Cardiac muscle cell (in vitro differentiated cells and primary cell): ENCODE results near the gene DMRTA2. TPM values are rescaled to one million over a fixed set of nuclear protein-coding genes. Genes with fewer than 3 reads are reported as not detected.

Experiments used
- DNase-seq, 2 donors: peaks; one replicate each; pipeline versions ENCODE4 v3.0.0 to v3.0.0-alpha.2; 2010 to 2017; ENCODE audit warnings: low read depth in 1 of 2, low spot score in 1 of 2
- H3K27ac ChIP-seq: fragments of 200-600 bp; sonication (generic); 2 replicates; pipeline ENCODE4 v1.5.1; 2016
- H3K27me3 ChIP-seq: fragments of 200-600 bp; sonication (generic); 2 replicates; pipeline ENCODE4 v1.6.0; 2016; ENCODE audit warnings: control low read depth
- H3K36me3 ChIP-seq: fragments of 200-600 bp; sonication (generic); 2 replicates; pipeline ENCODE4 v1.5.1; 2016; ENCODE audit warnings: control low read depth
- H3K4me1 ChIP-seq: fragments of 200-600 bp; sonication (generic); 2 replicates; pipeline ENCODE4 v1.8.1; 2017; ENCODE audit warnings: low read depth, mild to moderate bottlenecking, mixed run types
- H3K4me3 ChIP-seq: fragments of 200-600 bp; sonication (generic); 2 replicates; pipeline ENCODE4 v1.5.1; 2016; ENCODE audit warnings: mild to moderate bottlenecking
- H3K9me3 ChIP-seq: fragments of 200-600 bp; sonication (generic); 2 replicates; pipeline ENCODE4 v1.5.1; 2017; ENCODE audit warnings: low read depth, mild to moderate bottlenecking, control low read depth
- CTCF ChIP-seq: IDR thresholded peaks from 2 replicates; pipeline ENCODE4 v1.5.1; 2012; ENCODE audit warnings: low read depth, mild to moderate bottlenecking, low read length
- polyA plus RNA-seq: library from polyadenylated mRNA; unstranded; fragments of >200 nt; fragmentation: Nextera tagmentation; extraction: Ambion mirVana; gene quantifications from 2 replicates; pipeline ENCODE4 v1.2.1, GENCODE V29; 2016
- total RNA-seq: library from RNA; depleted of rRNA; stranded (reverse); fragments of >200 nt; gene quantifications from 2 replicates; pipeline ENCODE4 v1.2.3, GENCODE V29; 2016

Gene DMRTA2
- total and polyA plus RNA-seq, 2 experiments from 2014 or later, result 0.12 TPM; not detected in 1

DNA sequence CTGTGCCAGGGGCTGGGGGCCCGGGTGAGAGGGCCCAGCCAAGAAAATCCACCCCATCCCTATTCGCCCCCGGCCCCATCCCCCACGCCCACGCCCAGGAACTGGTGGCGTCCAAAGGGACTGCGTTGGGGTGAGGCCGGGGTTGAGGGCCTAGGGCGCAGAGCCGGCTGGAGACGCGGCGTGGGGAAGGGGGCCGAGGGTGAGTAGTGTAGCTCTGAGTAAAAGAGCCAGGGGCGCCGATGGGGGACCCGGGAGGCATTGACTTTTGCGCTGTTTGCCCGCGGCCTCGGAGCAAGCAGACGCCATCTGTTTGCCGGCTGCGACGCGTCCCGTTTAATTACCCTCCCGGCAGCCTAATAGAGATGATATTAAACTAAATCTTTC lies 3.5 kb upstream of the DMRTA2 start:
- Histone ChIP-seq H3K36me3 (no peaks in the 10 kb centered on the region), H3K27me3 (peaks cover 100% of the 10 kb centered on the region), H3K9me3 (no peaks in the 10 kb centered on the region), H3K4me3 (no peak overlapping the region), H3K4me1 (no peaks in the 10 kb centered on the region), H3K27ac (no peak overlapping the region)
- DNase-seq, result no peak
- TF ChIP-seq CTCF, result no peak

DNA sequence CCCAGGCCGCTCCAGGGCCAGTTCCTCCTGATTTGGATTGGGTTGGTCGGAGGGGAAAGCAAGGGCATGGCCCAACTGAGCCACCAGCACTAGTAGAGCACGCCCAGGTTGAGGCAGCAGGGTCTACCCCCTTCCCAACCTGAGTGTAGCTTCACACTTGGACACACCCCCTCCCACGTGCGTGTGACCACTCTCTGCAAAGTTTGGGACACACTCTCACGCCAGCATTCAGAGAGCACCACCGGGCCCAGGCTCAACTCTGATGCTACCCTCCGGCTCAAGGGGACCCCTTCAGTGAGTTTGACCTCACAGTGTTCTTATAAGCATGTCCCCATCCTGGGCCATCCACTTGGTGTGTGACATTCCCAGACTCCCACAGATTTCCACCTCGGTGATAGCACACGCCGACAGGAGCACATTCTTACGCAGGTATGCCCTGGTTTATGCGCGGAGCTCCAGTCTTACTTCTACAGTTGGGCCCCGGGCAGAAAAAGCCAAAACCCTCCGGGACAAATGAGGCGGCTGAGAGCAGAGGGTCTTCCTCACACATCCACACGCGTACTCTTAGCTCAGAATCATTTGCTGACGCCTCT lies 3.0 kb upstream of the DMRTA2 start:
- H3K4me1 ChIP-seq, result no peaks in the 10 kb centered on the region
- H3K27ac ChIP-seq, result no peak overlapping the region
- DNase-seq, result no peak
- peaks cover 100% of the 10 kb centered on the region for H3K27me3 ChIP-seq
- TF ChIP-seq CTCF, result peak; percentile 0
- H3K9me3 ChIP-seq, result no peaks in the 10 kb centered on the region
- H3K36me3 ChIP-seq, result no peaks in the 10 kb centered on the region
- no peak overlapping the region for H3K4me3 ChIP-seq

- Histone ChIP-seq H3K27ac (no peak overlapping the region), H3K27me3 (peaks cover 100% of the 10 kb centered on the region), H3K4me3 (no peak overlapping the region), H3K9me3 (no peaks in the 10 kb centered on the region), H3K36me3 (no peaks in the 10 kb centered on the region), H3K4me1 (no peaks in the 10 kb centered on the region)
- peak; percentile 11 for TF ChIP-seq CTCF
- DNase-seq, result peak in 1 of 2 donors; percentile 21
Observed at GRCh38 chr1:50425376-50426107, 2.3 kb upstream of the DMRTA2 start.

- Histone ChIP-seq H3K9me3 (no peaks in the 10 kb centered on the region), H3K4me3 (no peak overlapping the region), H3K27me3 (peaks cover 100% of the 10 kb centered on the region), H3K36me3 (no peaks in the 10 kb centered on the region), H3K27ac (no peak overlapping the region), H3K4me1 (no peaks in the 10 kb centered on the region)
- DNase-seq, result no peak
- TF ChIP-seq CTCF, result no peak
Observed at GRCh38 chr1:50424884-50425375, 1.7 kb upstream of the DMRTA2 start.

GRCh38 chr1:50424045-50424883 lies 1.0 kb upstream of the DMRTA2 start:
- Histone ChIP-seq H3K4me1 (no peaks in the 10 kb centered on the region), H3K36me3 (no peaks in the 10 kb centered on the region), H3K27me3 (peaks cover 100% of the 10 kb centered on the region), H3K4me3 (no peak overlapping the region), H3K27ac (no peak overlapping the region), H3K9me3 (no peaks in the 10 kb centered on the region)
- TF ChIP-seq CTCF, result no peak
- DNase-seq, result no peak
